GM23338 (cell line): ENCODE measurements around the gene GPR18. TPM values are rescaled to one million over a fixed set of nuclear protein-coding genes. Genes with fewer than 3 reads are reported as not detected.

ENCODE experiments used
- ATAC-seq: fragments of 200-7000 bp; cut with Tn5 transposase; 3 replicates; pipeline ENCODE4 v1.9.1; 2020
- DNase-seq: peaks from one replicate; pipeline ENCODE4 v3.0.0-alpha.2; 2015; ENCODE audit warnings: low spot score
- H2AFZ ChIP-seq: fragments of 200-600 bp; sonication (generic); 2 replicates; pipeline ENCODE4 v1.8.0; 2016; ENCODE audit warnings: antibody characterized with exemption, mild to moderate bottlenecking, moderate library complexity
- H3F3A ChIP-seq: fragments of 200-600 bp; sonication (generic); replicated peaks from 2 replicates; pipeline ENCODE4 v1.8.0; 2017; ENCODE audit warnings: antibody characterized with exemption, mixed run types, low read depth
- H3K27ac ChIP-seq: fragments of 200-600 bp; sonication (generic); 2 replicates; pipeline ENCODE4 v1.6.1; 2016; ENCODE audit warnings: low read depth
- H3K27me3 ChIP-seq: fragments of 200-600 bp; sonication (generic); 2 replicates; pipeline ENCODE4 v1.8.0; 2016; ENCODE audit warnings: mild to moderate bottlenecking, mixed run types, moderate library complexity; ENCODE audit not compliant: insufficient read depth
- H3K36me3 ChIP-seq: fragments of 200-600 bp; sonication (generic); 2 replicates; pipeline ENCODE4 v1.8.0; 2016; ENCODE audit warnings: mild to moderate bottlenecking; ENCODE audit not compliant: insufficient read depth
- H3K4me1 ChIP-seq: fragments of 200-600 bp; sonication (generic); 2 replicates; pipeline ENCODE4 v1.8.0; 2016; ENCODE audit warnings: mild to moderate bottlenecking, moderate library complexity; ENCODE audit not compliant: insufficient read depth
- H3K4me2 ChIP-seq: fragments of 200-600 bp; sonication (generic); 2 replicates; pipeline ENCODE4 v1.7.1; 2017; ENCODE audit warnings: mixed run types
- H3K4me3 ChIP-seq: fragments of 200-600 bp; sonication (generic); 2 replicates; pipeline ENCODE4 v1.6.1; 2016; ENCODE audit warnings: mixed run types
- H3K79me2 ChIP-seq: fragments of 200-600 bp; sonication (generic); replicated peaks from 2 replicates; pipeline ENCODE4 v1.8.0; 2017; ENCODE audit warnings: mild to moderate bottlenecking; ENCODE audit not compliant: insufficient read depth
- H3K9me2 ChIP-seq: fragments of 200-600 bp; sonication (generic); 2 replicates; pipeline ENCODE4 v1.8.0; 2017; ENCODE audit not compliant: insufficient read depth
- H4K20me1 ChIP-seq: fragments of 200-600 bp; sonication (generic); replicated peaks from 2 replicates; pipeline ENCODE4 v1.8.0; 2017; ENCODE audit warnings: mild to moderate bottlenecking; ENCODE audit not compliant: insufficient read depth
- H3K27ac Mint-ChIP-seq: 2 replicates; pipeline ENCODE4 v1.8.0; 2020; ENCODE audit warnings: inconsistent platforms, mild to moderate bottlenecking, moderate library complexity, mixed read lengths
- H3K27me3 Mint-ChIP-seq: 3 replicates; pipeline ENCODE4 v1.8.0; 2022; ENCODE audit warnings: low read depth, mild to moderate bottlenecking, moderate library complexity, mixed read lengths, inconsistent platforms; ENCODE audit not compliant: insufficient read depth, poor library complexity
- H3K36me3 Mint-ChIP-seq: 3 replicates; pipeline ENCODE4 v1.8.0; 2021; ENCODE audit warnings: low read depth, mild to moderate bottlenecking, inconsistent platforms, moderate library complexity, mixed read lengths
- H3K4me1 Mint-ChIP-seq: 3 replicates; pipeline ENCODE4 v1.8.0; 2020; ENCODE audit warnings: mild to moderate bottlenecking, inconsistent platforms, mixed read lengths
- H3K4me3 Mint-ChIP-seq: 3 replicates; pipeline ENCODE4 v1.8.0; 2021; ENCODE audit warnings: moderate library complexity, mild to moderate bottlenecking, inconsistent platforms, mixed read lengths
- H3K9me3 Mint-ChIP-seq: 3 replicates; pipeline ENCODE4 v1.8.0; 2020; ENCODE audit warnings: moderate library complexity, mild to moderate bottlenecking, inconsistent platforms, mixed read lengths
- CREB1 ChIP-seq: fragments of 250-450 bp; sonication (Bioruptor Pico); IDR thresholded peaks from 2 replicates; pipeline ENCODE4 v1.5.0; 2020; ENCODE audit warnings: low read depth, mild to moderate bottlenecking, moderate library complexity
- CTCF ChIP-seq, 2 experiments: fragments of 200-600 bp in 1 of 2; sonication (generic) in 1 of 2; conservative IDR thresholded peaks; 2 replicates each; pipeline versions ENCODE4 v1.5.1 to v1.6.1; 2016 to 2017; ENCODE audit warnings: antibody characterized with exemption in 2 of 2, low read depth in 2 of 2, mild to moderate bottlenecking in 2 of 2, moderate library complexity in 1 of 2
- ETS1 ChIP-seq: IDR thresholded peaks from 2 replicates; pipeline ENCODE4 v1.6.1; 2016; ENCODE audit warnings: antibody characterized with exemption
- EZH2 ChIP-seq: fragments of 200-600 bp; sonication (generic); IDR thresholded peaks from one replicate; pipeline ENCODE4 v1.8.0; 2017; ENCODE audit warnings: antibody characterized with exemption, mild to moderate bottlenecking, low read depth; ENCODE audit not compliant: unreplicated experiment
- EZH2phosphoT487 ChIP-seq: fragments of 200-600 bp; sonication (generic); IDR thresholded peaks from one replicate; pipeline ENCODE4 v1.8.1; 2018; ENCODE audit warnings: antibody characterized with exemption; ENCODE audit not compliant: unreplicated experiment
- JUNB ChIP-seq: IDR thresholded peaks from one replicate; pipeline ENCODE4 v1.6.1; 2016; ENCODE audit warnings: antibody characterized with exemption; ENCODE audit not compliant: unreplicated experiment
- NANOG ChIP-seq: IDR thresholded peaks from 2 replicates; pipeline ENCODE4 v1.6.1; 2016; ENCODE audit warnings: antibody characterized with exemption, borderline replicate concordance
- POLR2AphosphoS5 ChIP-seq: IDR thresholded peaks from 2 replicates; pipeline ENCODE4 v1.6.1; 2016; ENCODE audit warnings: antibody characterized with exemption, low read depth
- REST ChIP-seq: IDR thresholded peaks from one replicate; pipeline ENCODE4 v1.6.1; 2018; ENCODE audit warnings: antibody characterized with exemption; ENCODE audit not compliant: unreplicated experiment
- STAT1 ChIP-seq: IDR thresholded peaks from one replicate; pipeline ENCODE4 v1.6.1; 2016; ENCODE audit warnings: antibody characterized with exemption; ENCODE audit not compliant: unreplicated experiment
- ZNF114 ChIP-seq: fragments of 250-450 bp; sonication (Bioruptor Pico); IDR thresholded peaks from 2 replicates; pipeline ENCODE4 v1.5.0; 2020; ENCODE audit warnings: mild to moderate bottlenecking, moderate library complexity
- ZNF331 ChIP-seq: fragments of 250-450 bp; sonication (Bioruptor Pico); IDR thresholded peaks from 2 replicates; pipeline ENCODE4 v1.5.0; 2020; ENCODE audit warnings: low read depth, mild to moderate bottlenecking, moderate library complexity
- polyA plus RNA-seq: library from polyadenylated mRNA; unstranded; fragments of >200 nt; fragmentation: Nextera tagmentation; extraction: Ambion mirVana; gene quantifications from 2 replicates; pipeline ENCODE4 v1.2.1, GENCODE V29; 2016
- total RNA-seq: library from RNA; depleted of rRNA; stranded (reverse); fragments of >200 nt; shearing (Covaris generic); gene quantifications from 2 replicates; pipeline ENCODE4 v1.2.3, GENCODE V29; 2014

Gene GPR18
- total and polyA plus RNA-seq, 2 experiments from 2014 or later, result 2.6 TPM; not detected in 1

- TF ChIP-seq STAT1 (no peak), POLR2AphosphoS5 (no peak), REST (no peak), CREB1 (CRISPR knock-in tag) (no peak), ZNF331 (no peak), NANOG (no peak), EZH2phosphoT487 (no peak)
Observed at GRCh38 chr13:99223587-99223986, 34.6 kb downstream of the GPR18 start (continued).

GRCh38 chr13:99221567-99222239 is 36.5 kb downstream of the GPR18 start:
- H3K4me3 Mint-ChIP-seq, result no peak overlapping the region
- no peak overlapping the region for H3K4me2 ChIP-seq
- H2AFZ ChIP-seq, result no peak overlapping the region
- no peaks in the 10 kb centered on the region for H3K9me3 Mint-ChIP-seq
- no peak overlapping the region for H3K4me3 ChIP-seq
- no peak overlapping the region for H3K27ac Mint-ChIP-seq
- peaks cover 6% of the 10 kb centered on the region for H3K36me3 Mint-ChIP-seq
- no peaks in the 10 kb centered on the region for H3K9me2 ChIP-seq
- no peaks in the 10 kb centered on the region for H3F3A ChIP-seq
- ATAC-seq (no peak), DNase-seq (no peak)
- peaks cover 49% of the 10 kb centered on the region for H3K4me1 Mint-ChIP-seq
- no peaks in the 10 kb centered on the region for H3K36me3 ChIP-seq
- peaks cover 10% of the 10 kb centered on the region for H3K4me1 ChIP-seq
- H4K20me1 ChIP-seq, result peaks cover 54% of the 10 kb centered on the region
- no peaks in the 10 kb centered on the region for H3K27me3 ChIP-seq
- peaks cover 100% of the 10 kb centered on the region for H3K79me2 ChIP-seq
- H3K27me3 Mint-ChIP-seq, result peaks cover 11% of the 10 kb centered on the region
- H3K27ac ChIP-seq, result no peak overlapping the region
- TF ChIP-seq CTCF (conservative IDR thresholded peaks at IDR 0.05; ENCODE audit: low read depth in 2 of 2) (no peak), ZNF331 (no peak), EZH2 (no peak), NANOG (no peak), STAT1 (no peak), POLR2AphosphoS5 (no peak), ETS1 (no peak), ZNF114 (CRISPR knock-in tag) (no peak), EZH2phosphoT487 (no peak), CREB1 (CRISPR knock-in tag) (no peak), REST (no peak), JUNB (no peak)
